GM12878 (cell line): Measurements from ENCODE around the gene FLVCR2. TPM values are rescaled to one million over a fixed set of nuclear protein-coding genes. Genes with fewer than 3 reads are reported as not detected.

Experiments used
- ATAC-seq: fragments of 200-7000 bp; cut with Tn5 transposase; 3 replicates; pipeline ENCODE4 v1.9.1; 2020; ENCODE audit warnings: mild to moderate bottlenecking, moderate library complexity
- BruUV-seq: library from RNA; stranded (reverse); fragments of 400-500 nt; replicated peaks from 2 replicates; lab custom pipeline; 2021; lab: Mats Ljungman, UMichigan
- CTCF ChIA-PET: fragments of 300-600 bp; sonication (Branson Sonifier 250); formaldehyde crosslinking; extraction: SDS; loops from one replicate; lab custom pipeline; 2021; ENCODE audit warnings: inconsistent platforms; lab: Yijun Ruan, JAX
- POLR2A ChIA-PET: fragments of 350-600 bp; formaldehyde crosslinking; extraction: SDS; loops from one replicate; lab custom pipeline; 2021; ENCODE audit warnings: inconsistent platforms; lab: Charles Lee
- RAD21 ChIA-PET: fragments of 300-600 bp; sonication (Branson Sonifier 250); formaldehyde crosslinking; loops from one replicate; lab custom pipeline; 2023; ENCODE audit warnings: antibody characterized with exemption; ENCODE audit not compliant: unreplicated experiment; lab: Charles Lee
- SMC1A ChIA-PET: fragments of 300-600 bp; sonication (Branson Sonifier 250); formaldehyde crosslinking; loops from one replicate; lab custom pipeline; 2023; ENCODE audit not compliant: unreplicated experiment, uncharacterized antibody; lab: Charles Lee
- DNase-seq: peaks from one replicate; pipeline ENCODE4 v3.0.0-alpha.2; 2011; ENCODE audit warnings: low read depth, low spot score
- FAIRE-seq: peaks from 3 replicates; lab custom pipeline; 2011; peaks lifted over from hg19 to GRCh38; lab: Jason Lieb, UNC
- H2AFZ ChIP-seq: 2 replicates; pipeline ENCODE4 v1.6.0; 2011; ENCODE audit warnings: low read depth, low read length, control low read depth; ENCODE audit not compliant: control insufficient read depth
- H3K27ac ChIP-seq: 2 replicates; pipeline ENCODE4 v1.5.1; 2011; ENCODE audit warnings: control low read depth; ENCODE audit not compliant: control insufficient read depth, insufficient read depth
- H3K27me3 ChIP-seq, 2 experiments: replicated peaks in 1 of 2; 2 replicates each; pipeline versions ENCODE4 v1.6.0 to v1.6.1; 2011; ENCODE audit warnings: low read length in 1 of 2; ENCODE audit not compliant: control insufficient read depth in 2 of 2, insufficient read depth in 2 of 2
- H3K36me3 ChIP-seq, 2 experiments: 2 replicates each; pipeline ENCODE4 v1.5.1; 2011; ENCODE audit warnings: low read length in 1 of 2; ENCODE audit not compliant: control insufficient read depth in 2 of 2, insufficient read depth in 2 of 2
- H3K4me1 ChIP-seq: 2 replicates; pipeline ENCODE4 v1.6.1; 2011; ENCODE audit warnings: mild to moderate bottlenecking, low read length, moderate library complexity, mixed read lengths; ENCODE audit not compliant: control insufficient read depth, insufficient read depth
- H3K4me2 ChIP-seq: 2 replicates; pipeline ENCODE4 v1.6.0; 2011; ENCODE audit warnings: control low read depth; ENCODE audit not compliant: control insufficient read depth, insufficient read depth
- H3K4me3 ChIP-seq: fragments of 200-600 bp; sonication (generic); 2 replicates; pipeline ENCODE4 v1.5.1; 2016
- H3K79me2 ChIP-seq: 2 replicates; pipeline ENCODE4 v1.6.0; 2011; ENCODE audit warnings: low read length; ENCODE audit not compliant: control insufficient read depth, insufficient read depth
- H3K9ac ChIP-seq: 2 replicates; pipeline ENCODE4 v1.8.0; 2011; ENCODE audit warnings: low read length, control low read depth, mixed read lengths; ENCODE audit not compliant: control insufficient read depth, insufficient read depth
- H3K9me3 ChIP-seq: replicated peaks from 3 replicates; pipeline ENCODE4 v1.5.1; 2011; ENCODE audit warnings: mild to moderate bottlenecking, low read length; ENCODE audit not compliant: control insufficient read depth, insufficient read depth
- H4K20me1 ChIP-seq: 2 replicates; pipeline ENCODE4 v1.6.0; 2011; ENCODE audit not compliant: control insufficient read depth, insufficient read depth
- HDAC6 ChIP-seq: fragments of 200-600 bp; sonication (generic); IDR thresholded peaks from one replicate; pipeline ENCODE4 v1.8.0; 2017; ENCODE audit warnings: antibody characterized with exemption; ENCODE audit not compliant: unreplicated experiment
- KAT2A ChIP-seq: conservative IDR thresholded peaks from 2 replicates; pipeline ENCODE4 v1.6.1; 2011; ENCODE audit warnings: low read depth, low read length; ENCODE audit not compliant: control insufficient read depth
- KLF5 ChIP-seq: fragments of 450-650 bp; IDR thresholded peaks from 2 replicates; pipeline ENCODE4 v1.6.1; 2014; ENCODE audit warnings: mild to moderate bottlenecking; ENCODE audit not compliant: partially characterized antibody
- MYB ChIP-seq: fragments of 150-350 bp; IDR thresholded peaks from 2 replicates; pipeline ENCODE4 v1.6.1; 2014; ENCODE audit warnings: mild to moderate bottlenecking, low read depth, low read length, borderline replicate concordance
- NBN ChIP-seq: fragments of 450-650 bp; IDR thresholded peaks from 2 replicates; pipeline ENCODE4 v1.6.1; 2016
- TAF1 ChIP-seq: IDR thresholded peaks from 2 replicates; pipeline ENCODE4 v1.6.1; 2011; ENCODE audit warnings: mild to moderate bottlenecking, low read depth, low read length, borderline replicate concordance
- ZBED1 ChIP-seq: IDR thresholded peaks from 2 replicates; pipeline ENCODE4 v1.6.1; 2016; ENCODE audit warnings: borderline replicate concordance
- ZZZ3 ChIP-seq: IDR thresholded peaks from 2 replicates; pipeline ENCODE4 v1.6.1; 2011; ENCODE audit warnings: low read depth; ENCODE audit not compliant: control insufficient read depth, insufficient read length
- WGBS: methylation state at CpG from one replicate; pipeline ENCODE4 v1.1.6; 2016; ENCODE audit warnings: low lambda C conversion rate; ENCODE audit not compliant: insufficient replicate concordance, insufficient coverage; ENCODE audit errors: missing lambda C conversion rate; 5-methylcytosine and 5-hydroxymethylcytosine counted together
- in situ Hi-C: fragments of 300-500 bp; cut with MboI; formaldehyde crosslinking; loops from 9 replicates; pipeline ENCODE4 v1.14.3; 2018; ENCODE audit warnings: mixed read lengths
- intact Hi-C: fragments of 100-400 bp; cut with micrococcal nuclease; formaldehyde crosslinking; loops from one replicate; pipeline ENCODE4 v1.14.2; 2022; ENCODE audit not compliant: unreplicated experiment
- polyA plus RNA-seq, 11 experiments: library from polyadenylated mRNA; depleted of rRNA in 4 of 11; unstranded in 6 of 11; stranded (reverse) in 5 of 11; fragments of >200 nt; fragmentation: Nextera tagmentation in 4 of 11; fragmentation: Illumina TruSeq in 1 of 11; extraction: Ambion mirVana in 4 of 11; extraction: Trizol in 1 of 11; gene quantifications; 1 replicate in 1 of 11; 2 replicates in 10 of 11; pipeline versions ENCODE4 v1.2.1 to v1.2.3, GENCODE V29; 2011 to 2016; ENCODE audit warnings: inconsistent platforms in 2 of 11, missing spikeins in 2 of 11, low read depth in 1 of 11
- total RNA-seq, 4 experiments: library from RNA; depleted of rRNA in 3 of 4; stranded (reverse); fragments of >200 nt in 3 of 4; fragmentation: Illumina TruSeq in 1 of 4; extraction: Trizol in 1 of 4; gene quantifications; 2 replicates each; pipeline versions ENCODE4 v1.2.1 to v1.2.3, GENCODE V29; 2013 to 2021
- TF ChIP-seq, protein P1 (sequence below): fragments of 450-650 bp; IDR thresholded peaks from 2 replicates; pipeline ENCODE4 v1.6.1; 2017; ENCODE audit warnings: mild to moderate bottlenecking
- TF ChIP-seq, protein P2 (sequence below): IDR thresholded peaks from 2 replicates; pipeline ENCODE4 v1.6.1; 2012; ENCODE audit warnings: low read depth, low read length, improper control_type of control experiment
- TF ChIP-seq, protein P3 (sequence below): fragments of 450-650 bp; formaldehyde crosslinking; IDR thresholded peaks from 2 replicates; pipeline ENCODE4 v1.5.0; 2022; ENCODE audit warnings: mild to moderate bottlenecking, missing genetic modification characterization

The FLVCR2 gene
- total and polyA plus RNA-seq, 10 of the 15 experiments (the other 5 are each of a cell fraction or from before 2014, with no cell fraction given): 0.24 to 3.7 (median 1.6) TPM

DNA sequence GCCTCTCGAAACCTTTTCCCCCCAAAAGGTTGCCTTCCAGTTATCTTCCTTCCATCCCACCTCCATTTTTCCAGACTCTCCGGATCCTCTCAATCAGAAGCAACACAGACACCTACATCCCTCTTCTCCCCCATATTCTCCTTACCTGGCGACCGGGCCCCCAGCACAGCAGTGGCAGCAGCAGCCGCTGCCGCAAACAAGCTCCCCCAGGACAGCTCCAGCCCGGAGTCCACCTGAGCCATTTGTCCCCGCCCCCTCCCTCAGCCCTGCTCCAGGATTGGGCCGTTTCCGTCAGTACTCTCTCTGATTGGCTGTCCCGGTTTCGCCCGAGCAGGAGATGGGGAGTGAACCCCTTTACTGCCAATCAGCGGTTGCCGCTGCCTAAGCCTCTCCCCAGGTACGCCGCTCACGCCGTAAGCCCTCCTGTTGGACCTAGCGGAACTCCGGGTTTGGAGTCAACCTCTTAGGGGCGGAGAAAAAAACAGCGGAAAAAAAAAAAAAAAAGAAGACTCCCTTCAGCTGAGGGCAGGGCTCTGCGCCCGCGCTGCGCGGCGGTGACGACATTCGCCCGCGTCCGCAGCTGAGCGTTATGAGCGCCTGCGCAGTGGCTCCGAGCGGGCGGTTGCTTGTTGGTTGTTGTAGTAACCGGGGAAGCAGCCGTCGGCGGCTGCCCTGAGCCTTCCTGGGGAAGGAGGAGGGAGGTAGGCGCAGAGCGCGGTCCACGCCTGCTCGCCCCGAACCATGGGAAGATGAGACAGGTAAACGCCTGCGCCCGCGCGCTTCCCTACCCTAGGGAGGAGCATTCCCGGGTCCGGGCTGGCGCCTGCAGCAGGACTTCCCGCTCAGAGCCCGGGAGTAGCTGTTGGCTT lies 82.4 kb downstream of the FLVCR2 start, which contains the start of the genes ERG28 and TTLL5:
Gene ERG28, minus strand, starts transcription at position 247 of the 869 bp plus-strand sequence. CDS start 3,374 bp downstream, outside the sequence.
Gene TTLL5, plus strand, starts transcription at position 617 of the 869 bp plus-strand sequence. CDS start 1,904 bp downstream, outside the sequence.
- DNase-seq: peak; percentile 99
- TF ChIP-seq ZBED1 (no peak), KLF5 (no peak), TAF1 (0 out of 2 replicates have a peak, but pooled peaks have one; percentile 40), NBN (peak; percentile 90), MYB (0 out of 2 replicates have a peak, but pooled peaks have one; percentile 6), ZZZ3 (no peak), HDAC6 (no peak), KAT2A (no peak)
- TF ChIP-seq, protein P1, sequence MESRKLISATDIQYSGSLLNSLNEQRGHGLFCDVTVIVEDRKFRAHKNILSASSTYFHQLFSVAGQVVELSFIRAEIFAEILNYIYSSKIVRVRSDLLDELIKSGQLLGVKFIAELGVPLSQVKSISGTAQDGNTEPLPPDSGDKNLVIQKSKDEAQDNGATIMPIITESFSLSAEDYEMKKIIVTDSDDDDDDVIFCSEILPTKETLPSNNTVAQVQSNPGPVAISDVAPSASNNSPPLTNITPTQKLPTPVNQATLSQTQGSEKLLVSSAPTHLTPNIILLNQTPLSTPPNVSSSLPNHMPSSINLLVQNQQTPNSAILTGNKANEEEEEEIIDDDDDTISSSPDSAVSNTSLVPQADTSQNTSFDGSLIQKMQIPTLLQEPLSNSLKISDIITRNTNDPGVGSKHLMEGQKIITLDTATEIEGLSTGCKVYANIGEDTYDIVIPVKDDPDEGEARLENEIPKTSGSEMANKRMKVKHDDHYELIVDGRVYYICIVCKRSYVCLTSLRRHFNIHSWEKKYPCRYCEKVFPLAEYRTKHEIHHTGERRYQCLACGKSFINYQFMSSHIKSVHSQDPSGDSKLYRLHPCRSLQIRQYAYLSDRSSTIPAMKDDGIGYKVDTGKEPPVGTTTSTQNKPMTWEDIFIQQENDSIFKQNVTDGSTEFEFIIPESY: no peak
- TF ChIP-seq, protein P2, sequence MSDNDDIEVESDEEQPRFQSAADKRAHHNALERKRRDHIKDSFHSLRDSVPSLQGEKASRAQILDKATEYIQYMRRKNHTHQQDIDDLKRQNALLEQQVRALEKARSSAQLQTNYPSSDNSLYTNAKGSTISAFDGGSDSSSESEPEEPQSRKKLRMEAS: 0 out of 2 replicates have a peak, but pooled peaks have one; percentile 10
- TF ChIP-seq, protein P3, sequence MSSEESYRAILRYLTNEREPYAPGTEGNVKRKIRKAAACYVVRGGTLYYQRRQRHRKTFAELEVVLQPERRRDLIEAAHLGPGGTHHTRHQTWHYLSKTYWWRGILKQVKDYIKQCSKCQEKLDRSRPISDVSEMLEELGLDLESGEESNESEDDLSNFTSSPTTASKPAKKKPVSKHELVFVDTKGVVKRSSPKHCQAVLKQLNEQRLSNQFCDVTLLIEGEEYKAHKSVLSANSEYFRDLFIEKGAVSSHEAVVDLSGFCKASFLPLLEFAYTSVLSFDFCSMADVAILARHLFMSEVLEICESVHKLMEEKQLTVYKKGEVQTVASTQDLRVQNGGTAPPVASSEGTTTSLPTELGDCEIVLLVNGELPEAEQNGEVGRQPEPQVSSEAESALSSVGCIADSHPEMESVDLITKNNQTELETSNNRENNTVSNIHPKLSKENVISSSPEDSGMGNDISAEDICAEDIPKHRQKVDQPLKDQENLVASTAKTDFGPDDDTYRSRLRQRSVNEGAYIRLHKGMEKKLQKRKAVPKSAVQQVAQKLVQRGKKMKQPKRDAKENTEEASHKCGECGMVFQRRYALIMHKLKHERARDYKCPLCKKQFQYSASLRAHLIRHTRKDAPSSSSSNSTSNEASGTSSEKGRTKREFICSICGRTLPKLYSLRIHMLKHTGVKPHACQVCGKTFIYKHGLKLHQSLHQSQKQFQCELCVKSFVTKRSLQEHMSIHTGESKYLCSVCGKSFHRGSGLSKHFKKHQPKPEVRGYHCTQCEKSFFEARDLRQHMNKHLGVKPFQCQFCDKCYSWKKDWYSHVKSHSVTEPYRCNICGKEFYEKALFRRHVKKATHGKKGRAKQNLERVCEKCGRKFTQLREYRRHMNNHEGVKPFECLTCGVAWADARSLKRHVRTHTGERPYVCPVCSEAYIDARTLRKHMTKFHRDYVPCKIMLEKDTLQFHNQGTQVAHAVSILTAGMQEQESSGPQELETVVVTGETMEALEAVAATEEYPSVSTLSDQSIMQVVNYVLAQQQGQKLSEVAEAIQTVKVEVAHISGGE (CRISPR knock-in tag): no peak

More for the DNA sequence above, 82.4 kb downstream of the FLVCR2 start, which contains the start of the genes ERG28 and TTLL5:
- Histone ChIP-seq H3K9ac (peak within 1 kb of the TSS; percentile 68), H3K79me2 (peaks cover 33% of the 10 kb centered on the region), H3K9me3 (no peaks in the 10 kb centered on the region), H4K20me1 (no peaks in the 10 kb centered on the region), H2AFZ (peak within 1 kb of the TSS; percentile 93), H3K4me1 (no peaks in the 10 kb centered on the region), H3K4me3 (peak within 1 kb of the TSS; percentile 89), H3K27me3 (no peaks in the 10 kb centered on the region), H3K27ac (peak within 1 kb of the TSS; percentile 49), H3K36me3 (peaks cover 0 to 7% of the 10 kb centered on the region in 2 experiments; a peak in 1 of 4 replicates), H3K4me2 (peak within 1 kb of the TSS; percentile 82)
- ChIA-PET CTCF (interaction anchor here (0.7 to 13.0 kb wide), 12 partner anchors 9 to 322 kb away, joined by 3 to 578 read pairs (median 4); partner anchors contain the start of gene FLVCR2), RAD21 (interaction anchor here (0.8 to 13.7 kb wide), 20 partner anchors 37 to 530 kb away, joined by 3 to 320 read pairs (median 4); partner anchors contain the start of genes BATF, FLVCR2, IFT43 and TGFB3), SMC1A (interaction anchor here (0.6 to 12.4 kb wide), 17 partner anchors 10 to 467 kb away, joined by 3 to 145 read pairs (median 3); partner anchors contain the start of genes BATF and FLVCR2), POLR2A (interaction anchor here (0.6 to 1.9 kb wide), 22 partner anchors 9 to 1640 kb away, joined by 3 to 18 read pairs (median 4); partner anchors contain the start of genes BATF, FLVCR2 and GPATCH2L)
- under 1% methylated on average over 57 of the region's 60 CpGs for WGBS
- intact Hi-C loops: loop anchor here (2.0 to 5.0 kb wide), 2 partner anchors 138 to 164 kb away; partner anchors contain the start of gene BATF
- no TSS peak for BruUV-seq
- FAIRE-seq (peak; percentile 92), ATAC-seq (peak; percentile 99)
- in situ Hi-C loops: no loop called here
